ENCODE data around the gene KCNMB2. TPM values are rescaled to one million over a fixed set of nuclear protein-coding genes. Genes with fewer than 3 reads are reported as not detected.
A peak's percentile ranks its signal among the peaks of the same experiment; 100 is the strongest.
"Not testable (repeated sequence)": the region's sequence is repeated elsewhere in the genome, so short reads cannot be mapped to it uniquely, and the experiment has no call there.

The KCNMB2 gene
- total RNA-seq, 1 donor from 2014 or later = 0.27 TPM

- H3K27me3 Mint-ChIP-seq (ENCODE audit: low read depth) = no peaks in the 10 kb centered on the region
- H3K27ac Mint-ChIP-seq (ENCODE audit: unreplicated experiment) = peak overlapping the region; percentile 24
- TF ChIP-seq, protein P1, sequence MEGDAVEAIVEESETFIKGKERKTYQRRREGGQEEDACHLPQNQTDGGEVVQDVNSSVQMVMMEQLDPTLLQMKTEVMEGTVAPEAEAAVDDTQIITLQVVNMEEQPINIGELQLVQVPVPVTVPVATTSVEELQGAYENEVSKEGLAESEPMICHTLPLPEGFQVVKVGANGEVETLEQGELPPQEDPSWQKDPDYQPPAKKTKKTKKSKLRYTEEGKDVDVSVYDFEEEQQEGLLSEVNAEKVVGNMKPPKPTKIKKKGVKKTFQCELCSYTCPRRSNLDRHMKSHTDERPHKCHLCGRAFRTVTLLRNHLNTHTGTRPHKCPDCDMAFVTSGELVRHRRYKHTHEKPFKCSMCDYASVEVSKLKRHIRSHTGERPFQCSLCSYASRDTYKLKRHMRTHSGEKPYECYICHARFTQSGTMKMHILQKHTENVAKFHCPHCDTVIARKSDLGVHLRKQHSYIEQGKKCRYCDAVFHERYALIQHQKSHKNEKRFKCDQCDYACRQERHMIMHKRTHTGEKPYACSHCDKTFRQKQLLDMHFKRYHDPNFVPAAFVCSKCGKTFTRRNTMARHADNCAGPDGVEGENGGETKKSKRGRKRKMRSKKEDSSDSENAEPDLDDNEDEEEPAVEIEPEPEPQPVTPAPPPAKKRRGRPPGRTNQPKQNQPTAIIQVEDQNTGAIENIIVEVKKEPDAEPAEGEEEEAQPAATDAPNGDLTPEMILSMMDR (IDR thresholded peaks at IDR 0.05) = no peak
- no peak for DNase-seq (ENCODE audit: low spot score)
- H3K9me3 Mint-ChIP-seq (ENCODE audit: low read depth) = peaks cover 8% of the 10 kb centered on the region
- H3K36me3 Mint-ChIP-seq (ENCODE audit: low read depth) = no peaks in the 10 kb centered on the region
- H3K4me1 Mint-ChIP-seq (ENCODE audit: low read depth) = peaks cover 30% of the 10 kb centered on the region
- H3K4me3 Mint-ChIP-seq (ENCODE audit: unreplicated experiment) = no peak overlapping the region
Observed at GRCh38 chr3:178735032-178735674, 198.9 kb downstream of the KCNMB2 start.

DNA sequence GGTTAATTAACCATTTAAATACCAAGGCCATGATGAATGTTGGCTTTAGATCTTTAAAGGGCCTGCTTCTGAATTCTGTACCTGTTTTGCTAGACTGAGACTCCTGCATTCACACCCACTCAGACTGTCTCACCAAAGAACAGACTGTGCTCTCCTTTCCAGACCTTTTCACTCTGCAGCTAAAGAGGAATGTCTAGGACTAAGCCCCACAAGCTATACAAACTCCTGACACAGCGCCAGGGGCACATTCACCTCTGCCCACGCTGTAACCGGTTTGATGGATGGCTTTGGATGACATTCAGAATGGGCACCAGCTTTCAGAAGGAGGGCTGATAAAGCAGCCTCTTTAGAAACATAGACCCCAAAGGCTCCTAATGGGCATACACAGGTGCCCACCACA, 200.1 kb downstream of the KCNMB2 start:
- no peak overlapping the region for H3K4me3 Mint-ChIP-seq (ENCODE audit: unreplicated experiment)
- H3K9me3 Mint-ChIP-seq (ENCODE audit: low read depth) = peaks cover 8% of the 10 kb centered on the region
- H3K27ac Mint-ChIP-seq (ENCODE audit: unreplicated experiment) = peak overlapping the region; percentile 57
- TF ChIP-seq, protein P1 (IDR thresholded peaks at IDR 0.05) = no peak
- peaks cover 30% of the 10 kb centered on the region for H3K4me1 Mint-ChIP-seq (ENCODE audit: low read depth)
- no peaks in the 10 kb centered on the region for H3K27me3 Mint-ChIP-seq (ENCODE audit: low read depth)
- no peaks in the 10 kb centered on the region for H3K36me3 Mint-ChIP-seq (ENCODE audit: low read depth)
- no peak for DNase-seq (ENCODE audit: low spot score)

GRCh38 chr3:178739720-178740119, 203.5 kb downstream of the KCNMB2 start:
- Mint-ChIP-seq H3K36me3 (ENCODE audit: low read depth) (no peaks in the 10 kb centered on the region), H3K27ac (ENCODE audit: unreplicated experiment) (no peak overlapping the region)

GRCh38 chr3:178741020-178741419, 204.8 kb downstream of the KCNMB2 start:
- Mint-ChIP-seq H3K36me3 (ENCODE audit: low read depth) (no peaks in the 10 kb centered on the region), H3K4me1 (ENCODE audit: low read depth) (peaks cover 16% of the 10 kb centered on the region), H3K27me3 (ENCODE audit: low read depth) (no peaks in the 10 kb centered on the region), H3K27ac (ENCODE audit: unreplicated experiment) (no peak overlapping the region), H3K9me3 (ENCODE audit: low read depth) (peaks cover 12% of the 10 kb centered on the region), H3K4me3 (ENCODE audit: unreplicated experiment) (no peak overlapping the region)
- TF ChIP-seq, protein P1 (IDR thresholded peaks at IDR 0.05) = no peak
- no peak for DNase-seq (ENCODE audit: low spot score)

More at GRCh38 chr3:178739720-178740119, 203.5 kb downstream of the KCNMB2 start:
- H3K4me3 Mint-ChIP-seq (ENCODE audit: unreplicated experiment) = no peak overlapping the region
- no peak for DNase-seq (ENCODE audit: low spot score)
- H3K9me3 Mint-ChIP-seq (ENCODE audit: low read depth) = peaks cover 9% of the 10 kb centered on the region
- no peaks in the 10 kb centered on the region for H3K27me3 Mint-ChIP-seq (ENCODE audit: low read depth)
- TF ChIP-seq, protein P1 (IDR thresholded peaks at IDR 0.05) = no peak
- H3K4me1 Mint-ChIP-seq (ENCODE audit: low read depth) = peaks cover 29% of the 10 kb centered on the region

DNA sequence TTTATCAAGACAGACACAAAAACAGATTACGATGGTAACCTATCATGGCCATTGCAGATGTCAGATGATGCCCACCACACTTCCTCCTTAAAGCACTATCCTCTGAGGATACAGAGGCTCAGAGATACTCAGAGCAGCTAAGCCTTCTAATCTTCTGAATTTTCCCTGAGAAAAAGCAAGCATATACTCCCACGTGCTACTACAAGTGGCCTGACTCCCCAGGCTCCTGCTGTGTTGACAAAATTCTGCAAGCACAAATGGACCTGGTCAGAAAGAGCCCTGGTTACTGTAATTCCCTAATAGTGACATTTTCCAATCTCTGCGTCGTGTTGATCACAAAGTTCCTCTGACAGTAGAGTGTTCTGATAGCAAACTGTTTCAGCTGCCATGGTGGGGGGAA, 207.1 kb downstream of the KCNMB2 start:
- Mint-ChIP-seq H3K27me3 (ENCODE audit: low read depth) (peaks cover 4% of the 10 kb centered on the region), H3K36me3 (ENCODE audit: low read depth) (peaks cover 4% of the 10 kb centered on the region)
- no peak for DNase-seq (ENCODE audit: low spot score)

DNA sequence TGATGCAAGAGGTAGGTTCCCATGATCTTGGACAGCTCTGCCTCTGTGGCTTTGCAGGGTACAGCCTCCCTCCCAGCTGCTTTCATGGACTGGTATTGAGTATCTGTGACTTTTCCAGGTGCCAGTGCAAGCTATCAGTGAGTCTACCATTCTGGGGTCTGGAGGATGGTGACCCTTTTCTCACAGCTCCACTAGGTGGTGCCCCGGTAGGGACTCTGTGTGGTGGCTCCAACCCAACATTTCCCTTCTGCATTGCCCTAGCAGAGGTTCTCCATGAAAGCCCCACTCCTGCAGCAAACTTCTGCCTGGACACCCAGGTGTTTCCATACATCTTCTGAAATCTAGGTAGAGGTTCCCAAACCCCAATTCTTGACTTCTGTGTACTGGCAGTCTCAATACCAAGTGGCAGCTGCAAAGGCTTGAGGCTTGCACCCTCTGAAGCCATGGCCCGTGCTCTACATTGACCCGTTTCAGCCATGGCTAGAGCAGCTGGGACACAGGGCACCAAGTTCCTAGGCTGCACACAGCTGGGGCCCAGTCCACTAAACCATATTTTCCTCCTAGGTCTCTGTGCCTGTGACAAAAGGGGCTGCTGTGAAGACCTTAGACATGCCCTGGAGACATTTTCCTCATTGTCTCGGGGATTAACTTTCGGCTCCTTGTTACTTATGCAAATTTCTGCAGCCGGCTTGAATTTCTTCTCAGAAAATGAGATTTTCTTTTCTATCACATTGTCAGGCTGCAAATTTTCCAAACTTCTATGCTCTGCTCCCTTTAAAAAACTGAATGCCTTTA, 209.8 kb downstream of the KCNMB2 start:
- H3K36me3 Mint-ChIP-seq (ENCODE audit: low read depth); H3K4me3 Mint-ChIP-seq (ENCODE audit: unreplicated experiment); DNase-seq (ENCODE audit: low spot score); H3K27ac Mint-ChIP-seq (ENCODE audit: unreplicated experiment); H3K4me1 Mint-ChIP-seq (ENCODE audit: low read depth); H3K27me3 Mint-ChIP-seq (ENCODE audit: low read depth): not testable (repeated sequence)
- H3K9me3 Mint-ChIP-seq (ENCODE audit: low read depth) = peaks cover 12% of the 10 kb centered on the region

More for the DNA sequence above, 207.1 kb downstream of the KCNMB2 start:
- Mint-ChIP-seq H3K27ac (ENCODE audit: unreplicated experiment) (no peak overlapping the region), H3K9me3 (ENCODE audit: low read depth) (peaks cover 16% of the 10 kb centered on the region), H3K4me3 (ENCODE audit: unreplicated experiment) (no peak overlapping the region), H3K4me1 (ENCODE audit: low read depth) (peaks cover under 1% of the 10 kb centered on the region)
- TF ChIP-seq, protein P1 (IDR thresholded peaks at IDR 0.05) = no peak

Data from chondrocyte (in vitro differentiated cells).